SW480 (cell line): ENCODE results near the gene ENTPD2.
"Not testable (repeated sequence)": the region's sequence is repeated elsewhere in the genome, so short reads cannot be mapped to it uniquely, and the experiment has no call there.

Experiments
- DNase-seq: peaks from one replicate; pipeline ENCODE4 v3.0.0-alpha.2; 2016; ENCODE audit warnings: low spot score

Gene ENTPD2

DNA sequence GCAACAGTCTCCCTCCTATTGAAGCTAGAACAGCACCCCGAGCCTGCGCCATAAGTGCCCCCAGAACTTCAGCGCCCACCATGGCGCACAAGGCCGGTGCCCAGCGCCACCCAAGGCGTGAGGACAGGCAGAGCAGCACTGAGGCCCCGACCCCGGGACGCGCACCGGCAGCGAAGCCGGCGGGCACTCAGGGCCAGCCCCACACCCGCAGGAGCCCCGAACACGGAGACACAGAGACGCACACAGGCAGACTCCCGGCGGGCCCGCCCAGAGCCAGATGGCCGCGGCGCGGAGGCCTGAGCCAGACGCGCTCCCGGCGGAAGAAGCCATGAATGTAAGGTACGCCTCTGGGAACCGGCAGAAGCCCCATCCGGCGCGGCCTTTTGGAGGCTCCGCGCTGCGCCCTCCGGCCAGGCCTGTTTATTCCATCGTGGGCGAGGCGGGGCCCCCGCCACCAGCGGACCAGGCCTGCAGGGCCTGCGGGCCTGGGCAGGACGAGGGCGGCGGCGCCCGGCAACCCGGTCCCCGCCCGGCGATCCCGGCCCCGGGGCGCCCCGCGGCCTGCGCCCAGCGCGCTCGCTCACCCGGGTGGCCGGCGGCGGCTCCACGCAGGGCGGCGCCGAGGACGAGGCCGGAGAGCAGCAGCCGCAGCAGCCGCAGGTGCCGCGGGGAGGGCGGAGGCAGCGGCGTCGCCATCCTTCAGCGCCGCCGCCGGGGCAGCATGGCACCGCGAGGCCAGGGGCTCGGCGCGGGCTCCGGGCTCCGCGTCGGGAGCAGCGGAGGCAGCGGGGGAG lies 8.4 kb downstream of the ENTPD2 start:
- peak; percentile 50 for DNase-seq

- no peak for DNase-seq
Observed at GRCh38 chr9:137044502-137045177, 9.2 kb downstream of the ENTPD2 start.

GRCh38 chr9:137044037-137044436 lies 9.8 kb downstream of the ENTPD2 start:
- no peak for DNase-seq

- DNase-seq = no peak
Observed at GRCh38 chr9:137042751-137043727, 10.8 kb downstream of the ENTPD2 start.

DNA sequence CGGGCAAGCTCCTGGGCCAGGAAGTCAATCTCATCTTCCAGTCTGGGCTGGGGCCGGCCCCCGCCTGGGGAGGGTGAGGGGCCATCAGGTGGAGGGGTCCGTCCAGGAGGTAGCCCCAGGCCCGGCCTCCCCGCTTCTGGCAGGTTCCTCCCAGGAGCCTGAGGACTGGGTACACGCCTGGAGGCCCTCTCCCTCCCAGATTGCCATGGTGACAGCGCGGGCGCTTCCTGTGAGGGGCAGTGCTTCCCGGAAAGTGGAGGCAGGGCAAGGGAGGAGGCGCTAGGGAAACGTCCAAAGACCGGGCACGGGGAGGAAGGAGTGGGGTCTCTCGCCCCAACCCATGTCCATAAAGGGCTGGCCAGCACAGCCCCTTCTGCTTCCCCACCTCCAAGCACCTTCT lies 12.7 kb downstream of the ENTPD2 start:
- DNase-seq = no peak

DNA sequence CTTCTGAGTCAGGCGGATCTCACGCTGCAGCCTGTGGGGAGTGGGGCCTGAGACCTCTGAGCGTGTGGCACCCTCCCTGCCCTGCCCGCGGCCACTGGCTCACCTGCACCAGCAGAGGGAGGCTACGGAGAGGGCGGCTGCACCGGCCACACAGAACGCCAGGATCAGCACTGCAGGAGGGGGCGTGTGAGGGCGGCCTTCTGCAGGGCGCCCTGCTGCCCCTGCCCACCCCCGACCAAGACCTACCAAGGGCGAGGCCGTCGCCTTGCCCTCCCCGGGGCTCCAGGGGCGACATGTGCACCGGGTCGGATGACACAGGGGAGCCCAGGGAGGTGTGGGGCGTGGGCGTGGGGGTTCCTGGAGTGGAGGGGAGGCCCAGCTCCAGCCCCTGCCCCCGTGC lies 13.3 kb downstream of the ENTPD2 start:
- DNase-seq = no peak

GRCh38 chr9:137039611-137040366 lies 14.1 kb downstream of the ENTPD2 start:
- DNase-seq = no peak

- DNase-seq = no peak
Observed at GRCh38 chr9:137038916-137039315, 14.9 kb downstream of the ENTPD2 start.

DNA sequence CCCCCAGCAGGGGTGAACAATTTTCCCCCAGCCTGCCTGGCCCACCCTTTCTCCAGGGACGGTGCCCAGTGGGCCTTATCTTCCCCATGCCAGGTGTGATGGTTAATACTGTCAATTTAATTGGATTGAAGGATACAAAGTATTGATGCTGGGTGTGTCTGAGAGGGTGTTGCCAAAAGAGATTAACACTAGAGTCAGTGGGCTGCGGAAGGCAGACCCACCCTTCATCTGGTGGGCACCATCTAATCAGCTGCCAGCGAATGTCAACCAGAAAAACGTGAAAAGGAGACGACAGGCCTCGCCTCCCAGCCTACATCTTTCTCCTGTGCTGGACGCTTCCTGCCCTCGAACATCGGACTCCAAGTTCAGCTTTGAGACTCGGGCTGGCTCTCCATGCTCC lies 16.4 kb downstream of the ENTPD2 start:
- DNase-seq = no peak

GRCh38 chr9:137037035-137037434 lies 16.8 kb downstream of the ENTPD2 start:
- no peak for DNase-seq

DNA sequence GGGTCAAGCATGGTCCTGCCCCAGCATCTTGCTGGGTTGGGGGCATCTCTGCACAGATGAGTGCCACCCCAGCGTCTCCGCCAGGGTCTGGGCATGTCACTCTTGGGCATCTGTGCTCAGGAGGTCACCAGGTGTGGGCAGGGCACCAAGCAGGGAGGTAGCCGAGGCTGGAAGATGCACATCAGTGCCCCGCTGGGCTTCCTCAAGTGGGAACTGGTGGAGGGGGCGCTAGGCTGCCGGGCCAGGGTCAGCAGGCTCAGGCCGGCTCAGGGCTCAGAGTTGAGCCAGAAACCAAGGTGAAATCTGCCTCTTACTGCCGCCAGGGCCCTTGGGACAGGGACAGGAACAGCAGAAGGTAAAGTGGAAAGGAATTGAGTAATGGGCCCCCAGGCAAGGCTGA lies 17.9 kb downstream of the ENTPD2 start:
- DNase-seq = no peak

GRCh38 chr9:137035507-137035834 lies 18.4 kb downstream of the ENTPD2 start:
- DNase-seq = no peak

DNA sequence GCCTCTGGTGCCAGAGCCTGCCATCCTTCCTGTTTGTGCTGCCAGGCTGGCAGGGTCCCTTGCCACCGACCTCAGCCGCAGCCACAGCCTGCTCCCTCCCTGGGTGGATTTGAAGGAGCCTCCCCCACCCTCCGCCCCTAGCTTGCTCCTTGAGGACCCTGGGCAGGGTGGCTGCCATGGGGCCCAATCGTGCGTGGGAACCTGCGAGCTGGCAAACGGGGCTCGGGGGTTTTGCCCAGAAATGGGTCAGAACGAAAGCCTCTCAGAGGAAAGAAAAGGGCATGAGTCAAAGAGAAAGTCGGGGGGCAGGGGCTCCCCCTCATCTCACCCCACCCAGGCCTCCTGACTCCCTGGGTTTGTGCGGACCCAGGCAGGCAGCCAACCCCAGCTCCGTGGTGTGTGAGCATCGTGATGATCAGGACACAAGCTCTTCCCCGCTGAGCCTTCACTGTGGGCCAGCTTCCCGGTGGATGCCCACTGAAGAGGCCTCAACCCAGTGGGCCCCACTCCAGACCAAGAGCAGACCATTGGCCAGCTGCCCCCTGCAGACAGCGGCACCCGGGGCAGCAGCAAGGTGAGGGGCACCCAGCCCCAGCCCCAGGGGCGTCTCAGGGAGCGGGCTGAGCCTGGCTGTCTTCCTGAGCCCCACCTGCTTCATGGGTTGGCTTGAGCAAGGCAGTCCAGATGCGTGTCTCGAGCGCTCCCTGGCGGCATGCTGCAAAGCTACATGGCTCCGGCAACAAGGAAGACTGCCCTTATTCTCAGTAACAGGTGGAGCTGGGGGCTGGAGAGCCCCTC lies 19.0 kb downstream of the ENTPD2 start:
- DNase-seq = peak; percentile 87

- DNase-seq = peak; percentile 51
Observed at GRCh38 chr9:137034039-137034708, 19.7 kb downstream of the ENTPD2 start.

- DNase-seq = not testable (repeated sequence)
Observed at GRCh38 chr9:137033481-137033880, 20.4 kb downstream of the ENTPD2 start.

- no peak for DNase-seq
Observed at GRCh38 chr9:137032858-137033257, 21.0 kb downstream of the ENTPD2 start.

DNA sequence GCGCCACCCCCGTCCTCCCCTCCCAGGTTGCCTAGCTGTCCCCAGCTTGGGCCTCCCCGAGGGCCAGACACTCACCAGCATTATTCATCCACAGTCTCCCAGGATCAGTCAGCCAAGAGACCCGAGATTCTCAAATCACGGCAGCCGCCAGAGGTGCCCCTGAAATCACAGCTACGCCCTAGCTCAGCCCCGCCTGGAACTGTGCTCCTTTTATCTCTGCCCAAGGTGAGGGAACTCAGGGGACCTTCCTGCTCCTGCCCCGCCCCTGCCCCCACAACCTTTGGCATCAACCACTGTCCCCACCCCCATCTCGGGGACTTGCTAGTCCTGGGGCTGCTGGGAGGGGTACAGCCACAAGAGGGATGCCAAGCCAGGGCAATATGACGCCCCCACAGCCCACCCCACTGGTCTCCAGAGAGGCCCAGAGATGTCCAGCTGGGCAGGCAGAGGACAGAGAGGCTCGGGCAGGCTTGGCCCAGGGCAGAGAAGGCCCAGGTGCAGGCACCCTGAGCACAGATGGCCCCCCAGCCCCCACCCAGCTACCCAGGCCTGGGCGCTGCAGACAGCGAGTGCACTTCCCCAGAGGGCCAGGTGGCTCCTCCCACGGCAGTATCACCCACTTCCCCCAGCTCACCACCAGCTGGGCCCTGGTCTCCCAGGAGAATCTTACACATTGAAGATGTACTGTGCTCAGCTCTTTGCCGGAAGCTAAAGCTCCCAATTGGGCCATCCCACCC lies 21.8 kb downstream of the ENTPD2 start, which contains the start of gene FUT7:
Gene FUT7, minus strand, starts transcription at position 185 of the 737 bp plus-strand sequence. Its CDS starts 97 bp downstream, at position 88.
- DNase-seq = no peak

GRCh38 chr9:137030538-137031527 lies 23.0 kb downstream of the ENTPD2 start:
- no peak for DNase-seq
